ENCODE data around the gene CHAF1B. TPM values are rescaled to one million over a fixed set of nuclear protein-coding genes. Genes with fewer than 3 reads are reported as not detected.

CHAF1B gene
- total RNA-seq, 2 experiments from 2014 or later = 27.4 to 28.1 TPM

DNA sequence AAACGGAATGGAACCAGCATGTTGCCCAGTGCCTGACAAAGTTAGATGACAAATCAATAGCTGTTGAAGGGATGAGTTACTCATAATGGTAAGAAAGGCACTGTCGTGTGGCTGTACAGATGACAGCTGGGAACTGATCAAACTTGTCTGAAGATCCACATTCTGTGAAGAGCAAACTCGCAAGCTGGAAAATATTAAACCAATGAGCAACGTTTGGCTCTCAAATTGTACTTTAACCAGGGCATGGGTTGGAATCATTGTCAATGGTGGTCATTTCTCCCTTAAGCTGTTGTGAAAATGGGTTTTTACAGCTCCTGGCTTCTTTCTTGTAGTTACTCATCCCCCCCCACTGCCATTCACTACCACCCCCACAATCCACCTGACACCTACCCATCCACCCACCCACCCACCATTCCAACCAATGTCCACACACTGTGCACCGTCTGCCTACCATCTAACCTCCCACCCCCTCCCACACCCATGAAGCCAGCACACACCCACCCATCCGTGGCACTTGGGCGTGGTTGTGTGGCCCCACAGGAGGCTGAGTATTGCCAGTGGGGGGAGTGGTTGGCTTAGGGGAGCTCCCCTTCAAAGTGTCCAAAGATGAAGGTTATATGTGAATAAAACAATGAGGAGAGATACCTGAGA, 48.0 kb downstream of the CHAF1B start:
- no peak overlapping the region for H3K27ac Mint-ChIP-seq
- H3K36me3 Mint-ChIP-seq (ENCODE audit: low read depth) = peaks cover 2% of the 10 kb centered on the region
- ATAC-seq = no peak
- H3K4me1 Mint-ChIP-seq (ENCODE audit: low read depth) = peaks cover 20% of the 10 kb centered on the region
- H3K9me3 Mint-ChIP-seq (ENCODE audit: insufficient read depth) = no peaks in the 10 kb centered on the region
- ChIA-PET POLR2A (no interaction called here), CTCF (no interaction called here)
- H3K4me3 Mint-ChIP-seq = no peak overlapping the region
- H3K27me3 Mint-ChIP-seq (ENCODE audit: low read depth) = peaks cover 9% of the 10 kb centered on the region
- no peak for DNase-seq

DNA sequence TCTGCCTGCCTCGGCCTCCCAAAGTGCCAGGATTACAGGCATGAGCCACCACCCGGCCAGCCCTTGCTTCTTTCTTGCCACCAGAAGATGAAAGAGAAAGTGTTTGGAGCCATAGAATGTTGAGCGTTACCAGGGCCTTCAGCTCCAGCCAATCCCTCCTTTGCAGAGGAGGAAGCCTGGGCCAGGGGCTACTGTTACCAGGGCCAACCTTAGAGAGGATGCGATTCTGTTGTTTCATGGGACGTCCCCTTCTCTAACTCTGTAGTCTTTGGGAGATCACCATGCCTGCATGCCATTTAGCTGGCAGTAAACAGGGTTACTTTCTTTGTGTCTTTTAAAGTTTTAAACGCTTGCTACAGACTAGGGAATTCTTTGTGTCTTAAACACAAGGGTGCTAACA, 49.0 kb downstream of the CHAF1B start:
- peaks cover 9% of the 10 kb centered on the region for H3K27me3 Mint-ChIP-seq (ENCODE audit: low read depth)
- no peak overlapping the region for H3K27ac Mint-ChIP-seq
- H3K9me3 Mint-ChIP-seq (ENCODE audit: insufficient read depth) = no peaks in the 10 kb centered on the region
- H3K4me3 Mint-ChIP-seq = no peak overlapping the region
- peaks cover 17% of the 10 kb centered on the region for H3K4me1 Mint-ChIP-seq (ENCODE audit: low read depth)
- ChIA-PET CTCF (no interaction called here), POLR2A (no interaction called here)
- no peak for DNase-seq
- ATAC-seq = no peak
- H3K36me3 Mint-ChIP-seq (ENCODE audit: low read depth) = peaks cover 2% of the 10 kb centered on the region

DNA sequence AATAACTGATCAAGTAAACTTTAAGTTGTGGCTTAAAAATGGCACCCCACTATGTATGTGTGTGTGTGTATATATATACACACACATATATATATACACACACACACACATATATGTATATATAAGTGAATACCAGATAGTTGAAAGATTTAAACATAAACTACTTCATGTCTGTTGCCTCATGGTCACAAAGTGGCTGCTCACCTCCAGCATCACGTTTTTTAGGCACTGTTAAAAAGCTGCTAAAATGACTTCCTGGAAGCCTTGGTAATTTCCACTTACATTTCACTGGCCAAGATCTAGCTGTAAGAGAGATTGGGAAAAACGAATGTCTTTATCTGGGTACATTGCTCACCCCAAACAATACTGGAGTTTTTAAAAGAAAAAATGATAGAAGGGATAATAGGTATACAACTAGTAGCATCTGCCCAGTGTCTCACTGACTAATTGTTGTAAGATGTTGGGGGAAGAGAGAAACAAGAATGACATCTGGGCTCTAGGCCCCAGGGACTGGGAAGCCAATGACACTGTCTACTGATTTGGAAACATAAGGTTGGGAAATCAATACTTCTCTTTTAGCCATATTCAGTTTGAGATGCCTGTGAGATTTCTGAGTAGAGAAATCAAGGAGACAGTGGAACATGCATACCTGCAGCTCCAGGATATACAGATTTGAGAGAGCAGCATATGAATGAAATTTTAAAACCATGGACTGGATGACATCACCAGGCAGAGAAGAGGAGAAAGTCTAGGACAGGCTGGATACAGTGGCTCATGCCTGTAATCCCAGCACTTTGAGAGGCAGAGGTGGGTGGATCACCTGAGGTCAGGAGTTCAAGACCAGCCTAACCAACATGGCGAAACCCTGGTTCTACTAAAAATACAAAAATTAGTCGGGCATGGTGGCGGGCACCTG, 51.9 kb downstream of the CHAF1B start:
- Mint-ChIP-seq H3K9me3 (ENCODE audit: insufficient read depth) (no peaks in the 10 kb centered on the region), H3K27me3 (ENCODE audit: low read depth) (peaks cover 2% of the 10 kb centered on the region), H3K36me3 (ENCODE audit: low read depth) (no peaks in the 10 kb centered on the region), H3K4me1 (ENCODE audit: low read depth) (no peaks in the 10 kb centered on the region), H3K27ac (no peak overlapping the region), H3K4me3 (no peak overlapping the region)
- DNase-seq (no peak), ATAC-seq (no peak)
- ChIA-PET CTCF (no interaction called here), POLR2A (no interaction called here)

GRCh38 chr21:36437745-36438128, 52.5 kb downstream of the CHAF1B start:
- CTCF ChIA-PET = no interaction called here
- POLR2A ChIA-PET = no interaction called here
- DNase-seq = no peak
- ATAC-seq = no peak
- Mint-ChIP-seq H3K4me1 (ENCODE audit: low read depth) (no peaks in the 10 kb centered on the region), H3K4me3 (no peak overlapping the region), H3K27ac (no peak overlapping the region), H3K36me3 (ENCODE audit: low read depth) (no peaks in the 10 kb centered on the region), H3K9me3 (ENCODE audit: insufficient read depth) (no peaks in the 10 kb centered on the region), H3K27me3 (ENCODE audit: low read depth) (peaks cover 2% of the 10 kb centered on the region)

DNA sequence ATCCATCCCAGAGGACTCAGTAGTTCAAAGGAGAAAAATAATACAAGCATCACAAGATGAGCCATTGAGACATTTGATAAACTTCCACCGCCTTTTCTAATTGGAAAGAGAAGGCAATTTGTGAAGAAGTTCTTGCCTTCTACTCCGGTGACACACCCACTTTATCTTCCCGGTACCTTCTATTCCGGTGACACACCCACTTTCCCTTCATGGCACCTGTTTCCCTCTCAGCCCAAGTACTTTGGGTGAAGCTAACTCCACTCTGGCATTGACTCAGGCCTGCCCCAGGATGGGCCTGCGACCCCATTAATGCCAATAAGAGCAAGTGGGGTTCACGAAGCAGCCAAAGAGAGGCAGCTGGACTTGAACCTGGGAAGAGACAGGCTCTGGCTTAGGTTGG, 56.5 kb downstream of the CHAF1B start:
- no peak overlapping the region for H3K27ac Mint-ChIP-seq
- H3K36me3 Mint-ChIP-seq (ENCODE audit: low read depth) = no peaks in the 10 kb centered on the region
- ATAC-seq (no peak), DNase-seq (no peak)
- CTCF ChIA-PET = no interaction called here
- no peaks in the 10 kb centered on the region for H3K9me3 Mint-ChIP-seq (ENCODE audit: insufficient read depth)
- H3K4me3 Mint-ChIP-seq = no peak overlapping the region
- peaks cover 4% of the 10 kb centered on the region for H3K27me3 Mint-ChIP-seq (ENCODE audit: low read depth)
- POLR2A ChIA-PET = no interaction called here
- H3K4me1 Mint-ChIP-seq (ENCODE audit: low read depth) = peaks cover 3% of the 10 kb centered on the region

DNA sequence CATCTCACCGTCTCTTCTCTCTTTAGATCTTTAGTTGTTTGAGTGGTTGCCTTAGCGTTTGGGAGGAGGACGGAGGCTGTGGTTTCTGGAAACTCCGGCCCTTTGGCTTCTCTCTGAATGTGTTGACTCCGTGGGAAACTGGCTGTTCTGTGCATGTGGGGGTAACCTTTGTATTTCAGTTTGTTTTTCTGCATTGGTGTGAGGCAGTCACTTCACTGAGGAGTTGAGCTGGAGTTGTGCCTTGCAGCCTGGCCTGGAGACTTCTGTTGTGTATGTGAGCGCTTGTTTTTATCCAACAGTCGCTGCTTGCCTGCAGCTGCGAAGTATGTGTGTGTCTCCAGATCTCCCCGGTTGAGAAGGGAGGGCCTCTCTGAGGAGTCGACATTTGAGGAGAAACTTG, 61.1 kb downstream of the CHAF1B start:
- H3K27ac Mint-ChIP-seq = no peak overlapping the region
- ChIA-PET POLR2A (no interaction called here), CTCF (no interaction called here)
- DNase-seq (no peak), ATAC-seq (no peak)
- peaks cover 3% of the 10 kb centered on the region for H3K4me1 Mint-ChIP-seq (ENCODE audit: low read depth)
- peaks cover 2% of the 10 kb centered on the region for H3K27me3 Mint-ChIP-seq (ENCODE audit: low read depth)
- no peak overlapping the region for H3K4me3 Mint-ChIP-seq
- H3K9me3 Mint-ChIP-seq (ENCODE audit: insufficient read depth) = no peaks in the 10 kb centered on the region
- H3K36me3 Mint-ChIP-seq (ENCODE audit: low read depth) = no peaks in the 10 kb centered on the region

DNA sequence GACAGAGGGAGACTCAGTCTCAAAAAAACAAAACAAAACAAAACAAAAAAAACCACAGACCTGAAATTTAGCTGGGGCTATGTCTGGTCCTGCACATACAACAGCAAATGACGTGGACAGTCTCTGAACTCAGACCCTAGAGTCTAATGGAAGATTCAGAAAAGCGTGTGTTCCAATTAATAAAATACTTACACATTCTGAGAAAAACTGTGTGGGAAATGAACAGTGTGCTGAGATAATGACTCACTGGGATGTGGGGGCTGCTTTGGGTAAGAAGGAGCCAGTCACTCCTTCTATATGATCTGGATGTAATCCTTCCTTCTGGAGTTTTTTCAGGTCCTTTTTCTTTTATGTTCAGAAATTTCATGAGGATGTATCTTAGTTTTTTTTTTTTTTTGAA, 65.3 kb downstream of the CHAF1B start:
- ATAC-seq (no peak), DNase-seq (no peak)

DNA sequence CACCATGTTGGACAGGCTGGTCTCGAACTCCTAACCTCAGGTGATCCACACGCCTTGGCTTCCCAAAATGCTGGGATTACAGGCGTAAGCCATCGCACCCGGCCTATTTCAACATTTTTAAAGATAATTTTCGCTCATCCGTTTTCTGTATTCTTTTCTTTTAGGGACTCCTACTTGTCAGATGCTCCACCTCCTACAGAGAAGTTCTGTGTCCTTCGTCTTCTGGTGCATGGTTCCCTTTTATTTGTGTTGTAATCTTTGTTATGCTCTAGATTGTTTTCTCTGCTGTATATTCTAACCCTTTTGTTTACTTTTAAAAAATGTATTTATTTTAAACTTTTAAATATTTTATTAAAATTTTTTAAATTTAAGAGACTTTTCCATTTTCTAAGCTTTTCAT, 66.3 kb downstream of the CHAF1B start:
- POLR2A ChIA-PET = no interaction called here
- Mint-ChIP-seq H3K36me3 (ENCODE audit: low read depth) (no peaks in the 10 kb centered on the region), H3K27me3 (ENCODE audit: low read depth) (peaks cover 4% of the 10 kb centered on the region), H3K4me3 (no peak overlapping the region), H3K27ac (no peak overlapping the region), H3K9me3 (ENCODE audit: insufficient read depth) (no peaks in the 10 kb centered on the region), H3K4me1 (ENCODE audit: low read depth) (no peaks in the 10 kb centered on the region)
- no peak for DNase-seq
- ATAC-seq = no peak
- CTCF ChIA-PET = no interaction called here

More for the DNA sequence above, 65.3 kb downstream of the CHAF1B start:
- POLR2A ChIA-PET = no interaction called here
- H3K4me3 Mint-ChIP-seq = no peak overlapping the region
- H3K4me1 Mint-ChIP-seq (ENCODE audit: low read depth) = no peaks in the 10 kb centered on the region
- no peaks in the 10 kb centered on the region for H3K36me3 Mint-ChIP-seq (ENCODE audit: low read depth)
- no peaks in the 10 kb centered on the region for H3K9me3 Mint-ChIP-seq (ENCODE audit: insufficient read depth)
- peaks cover 4% of the 10 kb centered on the region for H3K27me3 Mint-ChIP-seq (ENCODE audit: low read depth)
- H3K27ac Mint-ChIP-seq = no peak overlapping the region
- CTCF ChIA-PET = no interaction called here

DNA sequence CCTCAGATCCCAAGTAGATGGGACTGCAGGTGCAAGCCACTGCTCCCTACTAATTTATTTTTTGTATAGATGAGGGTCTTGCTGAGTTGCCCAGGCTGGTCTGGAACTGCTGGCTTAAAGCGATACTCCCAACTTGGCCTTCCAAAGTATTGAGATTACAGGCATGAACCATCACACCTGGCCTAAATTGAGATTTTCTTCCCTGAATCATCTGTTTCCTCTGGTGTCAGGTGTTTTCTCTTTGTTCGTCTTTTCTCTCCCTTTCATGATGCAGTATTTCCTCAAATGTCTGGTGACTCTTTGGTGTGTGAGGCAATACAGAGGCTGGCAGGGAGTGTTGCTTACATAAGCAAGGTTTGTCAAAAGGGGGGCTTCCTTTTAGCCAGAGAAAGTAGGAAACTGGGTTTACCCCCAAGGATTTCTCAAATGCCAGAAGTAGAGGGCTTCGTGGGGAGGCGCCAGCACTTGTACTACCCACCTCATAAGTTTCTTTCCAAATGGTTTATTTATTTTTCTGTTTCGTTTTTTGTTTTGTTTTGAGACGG, 67.2 kb downstream of the CHAF1B start:
- no peaks in the 10 kb centered on the region for H3K4me1 Mint-ChIP-seq (ENCODE audit: low read depth)
- ChIA-PET POLR2A (no interaction called here), CTCF (no interaction called here)
- peaks cover 4% of the 10 kb centered on the region for H3K27me3 Mint-ChIP-seq (ENCODE audit: low read depth)
- no peak overlapping the region for H3K4me3 Mint-ChIP-seq
- no peak for DNase-seq
- no peak for ATAC-seq
- no peaks in the 10 kb centered on the region for H3K9me3 Mint-ChIP-seq (ENCODE audit: insufficient read depth)
- no peaks in the 10 kb centered on the region for H3K36me3 Mint-ChIP-seq (ENCODE audit: low read depth)
- no peak overlapping the region for H3K27ac Mint-ChIP-seq

- ATAC-seq (no peak), DNase-seq (no peak)
- ChIA-PET POLR2A (no interaction called here), CTCF (interaction anchor here (1.1 kb wide), 1 partner anchor 24 kb away, joined by 3 read pairs; no protein-coding TSS in a partner anchor)
- Mint-ChIP-seq H3K4me1 (ENCODE audit: low read depth) (no peaks in the 10 kb centered on the region), H3K36me3 (ENCODE audit: low read depth) (no peaks in the 10 kb centered on the region), H3K27me3 (ENCODE audit: low read depth) (peaks cover 4% of the 10 kb centered on the region), H3K4me3 (no peak overlapping the region), H3K27ac (no peak overlapping the region), H3K9me3 (ENCODE audit: insufficient read depth) (no peaks in the 10 kb centered on the region)
Measured at GRCh38 chr21:36454093-36454531, 68.9 kb downstream of the CHAF1B start.

DNA sequence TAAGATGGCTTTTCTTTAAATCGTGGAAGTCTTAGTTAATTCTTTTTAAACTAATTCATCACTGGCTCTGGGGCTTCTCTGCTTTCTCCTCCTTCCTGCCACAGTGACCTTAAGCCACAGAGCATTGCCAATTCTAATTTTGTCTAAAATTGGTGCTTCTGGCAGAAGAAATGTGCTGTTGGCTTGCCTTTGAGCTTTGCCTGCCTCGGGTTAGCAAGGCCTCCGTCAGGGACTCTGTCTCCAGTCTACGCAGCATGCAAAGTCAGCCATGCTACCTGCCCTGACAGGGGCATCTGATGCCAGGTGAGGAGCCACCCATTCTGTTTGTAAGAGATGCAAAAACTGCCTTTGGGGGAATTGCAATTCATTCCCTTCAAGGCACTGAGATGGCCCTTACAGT, 69.5 kb downstream of the CHAF1B start:
- Mint-ChIP-seq H3K4me1 (ENCODE audit: low read depth) (no peaks in the 10 kb centered on the region), H3K27me3 (ENCODE audit: low read depth) (peaks cover 4% of the 10 kb centered on the region), H3K4me3 (no peak overlapping the region), H3K27ac (no peak overlapping the region), H3K36me3 (ENCODE audit: low read depth) (no peaks in the 10 kb centered on the region), H3K9me3 (ENCODE audit: insufficient read depth) (no peaks in the 10 kb centered on the region)
- DNase-seq (no peak), ATAC-seq (no peak)
- CTCF ChIA-PET = interaction anchor here (1.1 kb wide), 1 partner anchor 25 kb away, joined by 3 read pairs; no protein-coding TSS in a partner anchor
- POLR2A ChIA-PET = no interaction called here

GRCh38 chr21:36456729-36457414, 71.7 kb downstream of the CHAF1B start:
- DNase-seq (no peak), ATAC-seq (no peak)
- Mint-ChIP-seq H3K36me3 (ENCODE audit: low read depth) (no peaks in the 10 kb centered on the region), H3K4me3 (no peak overlapping the region), H3K9me3 (ENCODE audit: insufficient read depth) (no peaks in the 10 kb centered on the region), H3K27ac (no peak overlapping the region), H3K27me3 (ENCODE audit: low read depth) (peaks cover 2% of the 10 kb centered on the region), H3K4me1 (ENCODE audit: low read depth) (no peaks in the 10 kb centered on the region)
- CTCF ChIA-PET = no interaction called here
- POLR2A ChIA-PET = no interaction called here
